Limb (tissue), 2 donors: ENCODE results near the gene DOCK7.
"Not testable (repeated sequence)": the region's sequence is repeated elsewhere in the genome, so short reads cannot be mapped to it uniquely, and the experiment has no call there.

ENCODE experiments used
- DNase-seq, 2 donors: peaks; one replicate each; pipeline ENCODE4 v3.0.0-alpha.2; 2016; ENCODE audit errors: extremely low spot score in 2 of 2

Gene DOCK7

DNA sequence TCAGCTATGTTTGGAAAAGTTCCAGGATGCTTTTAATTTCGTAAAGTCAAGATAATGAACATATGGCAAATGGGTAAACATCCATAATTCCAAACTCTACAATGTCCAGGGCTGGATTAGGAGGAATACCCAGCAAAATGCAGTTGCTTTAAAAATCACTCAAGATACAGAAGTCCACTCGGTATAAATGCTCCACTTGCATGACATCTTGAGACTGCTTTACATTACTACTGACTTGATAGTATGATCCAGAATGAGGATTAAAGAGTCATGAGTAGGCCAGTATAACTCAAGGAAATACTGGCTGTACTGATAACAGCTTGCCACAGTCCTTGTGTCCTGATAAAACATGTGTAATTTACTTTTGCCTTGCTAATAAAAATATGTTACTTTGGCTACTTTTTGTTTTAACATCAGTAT is 149.1 kb downstream of the DOCK7 start:
- DNase-seq: no peak

DNA sequence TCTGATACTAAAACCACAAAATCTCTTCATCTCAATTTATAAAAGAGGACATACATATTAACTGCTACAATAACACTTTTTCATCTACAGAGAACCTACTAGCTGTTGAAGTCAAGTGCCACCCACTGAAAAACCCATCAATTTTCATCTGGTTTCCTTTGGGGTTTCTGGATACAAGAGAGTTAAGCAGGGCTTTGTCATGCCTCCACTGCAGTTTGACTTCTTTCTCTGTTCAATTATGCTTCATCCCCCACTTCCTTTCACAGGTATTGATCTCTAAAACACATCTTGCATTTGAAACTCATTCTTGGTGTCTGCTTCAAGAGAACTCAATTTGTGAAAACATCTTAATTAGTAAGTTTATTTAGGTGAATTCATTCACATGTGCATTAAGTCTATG is 151.3 kb downstream of the DOCK7 start:
- DNase-seq: no peak

DNA sequence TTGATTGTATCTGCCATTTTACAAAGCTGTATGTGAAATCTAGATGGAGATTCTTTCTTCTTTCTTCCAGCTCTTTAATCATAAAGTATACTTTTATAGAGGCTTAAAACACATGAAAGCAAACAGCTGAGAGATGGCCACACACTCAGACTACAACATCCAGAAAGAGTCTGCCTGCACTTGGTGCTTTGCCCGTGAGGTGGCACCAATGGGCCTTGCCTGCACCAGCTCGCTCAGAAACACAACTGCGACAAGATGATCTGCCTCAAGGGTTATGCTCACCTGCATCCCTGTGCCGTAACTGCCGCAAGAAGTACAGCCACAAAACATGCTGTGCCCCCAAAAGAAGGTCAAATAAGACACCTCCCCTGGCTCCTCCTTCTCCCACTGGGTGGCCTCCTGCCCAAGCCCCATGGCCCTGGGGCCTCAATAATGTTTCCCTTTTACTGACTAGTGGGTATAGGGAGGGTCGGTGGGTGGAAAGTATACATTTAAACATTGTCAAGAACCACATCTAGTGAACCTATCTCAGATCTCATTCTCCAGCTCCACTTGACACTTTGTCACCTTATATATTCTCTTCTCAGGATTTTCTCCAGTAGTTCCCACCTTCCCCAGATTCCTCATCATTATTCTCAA is 157.6 kb downstream of the DOCK7 start:
- DNase-seq: peak in 1 of 2 donors; percentile 66

DNA sequence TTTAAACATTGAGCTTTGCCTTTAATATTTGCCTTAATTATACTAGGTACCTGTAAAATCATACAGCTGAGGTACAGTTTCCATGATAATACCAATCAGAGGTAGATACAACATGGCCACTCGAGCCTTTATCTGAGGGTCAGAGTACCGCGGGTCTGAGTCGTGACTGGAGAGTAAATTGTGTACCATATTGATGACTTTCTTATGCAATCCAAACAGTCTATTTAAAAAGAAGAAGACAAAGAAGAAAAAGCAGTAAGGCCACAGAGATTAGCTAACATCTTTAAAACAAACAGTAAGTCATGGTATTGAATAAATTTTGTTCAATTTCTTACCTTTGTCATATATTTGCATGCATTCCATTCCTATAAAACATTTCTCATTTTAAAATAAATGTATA is 159.0 kb downstream of the DOCK7 start:
- DNase-seq: no peak

DNA sequence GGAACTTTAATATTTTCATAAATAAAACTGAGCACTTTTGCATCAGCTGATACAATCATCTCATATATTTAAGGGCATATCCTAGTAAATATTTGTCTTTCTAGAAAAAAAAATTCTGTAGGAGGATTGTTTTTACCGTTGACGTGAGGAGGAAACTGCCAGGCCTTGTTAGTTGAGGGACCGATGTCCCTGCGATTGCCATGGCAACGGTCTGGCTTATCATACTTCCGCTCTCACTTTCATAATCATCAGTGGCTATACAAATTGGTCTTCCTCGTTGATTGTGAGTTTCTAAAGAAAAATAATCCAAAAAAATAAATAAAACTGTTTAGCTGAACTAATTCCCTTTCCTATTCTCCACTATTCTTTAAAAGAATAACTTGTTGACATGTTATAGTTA is 160.2 kb downstream of the DOCK7 start:
- DNase-seq: no peak

DNA sequence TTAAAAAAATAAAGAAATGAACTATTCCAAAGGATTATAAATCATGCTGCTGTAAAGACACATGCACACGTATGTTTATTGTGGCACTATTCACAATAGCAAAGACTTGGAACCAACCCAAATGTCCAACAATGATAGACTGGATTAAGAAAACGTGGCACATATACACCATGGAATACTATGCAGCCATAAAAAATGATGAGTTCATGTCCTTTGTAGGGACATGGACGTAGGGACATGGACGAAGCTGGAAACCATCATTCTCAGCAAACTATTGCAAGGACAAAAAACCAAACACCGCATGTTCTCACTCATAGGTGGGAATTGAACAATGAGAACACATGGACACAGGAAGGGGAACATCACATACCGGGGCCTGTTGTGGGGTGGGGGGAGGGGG is 160.8 kb downstream of the DOCK7 start:
- DNase-seq: not testable (repeated sequence)

DNA sequence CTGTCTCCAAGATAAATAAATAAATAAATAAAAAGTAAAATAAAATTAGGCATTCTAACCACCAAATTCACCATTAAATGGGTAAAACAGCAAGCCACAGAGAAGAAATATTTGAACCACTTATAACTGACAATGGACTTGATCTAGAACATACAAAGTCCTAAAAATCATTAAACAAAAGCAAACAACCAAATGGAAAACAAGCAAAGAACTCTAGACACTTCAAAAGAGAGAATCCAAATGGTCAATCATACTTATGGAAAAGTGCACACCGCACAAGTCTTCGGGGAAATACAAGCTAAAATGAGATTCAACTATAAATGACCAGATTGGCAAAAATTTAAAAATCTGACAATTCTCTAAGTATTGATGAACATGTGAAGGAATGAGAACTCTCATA is 164.3 kb downstream of the DOCK7 start:
- DNase-seq: no peak

DNA sequence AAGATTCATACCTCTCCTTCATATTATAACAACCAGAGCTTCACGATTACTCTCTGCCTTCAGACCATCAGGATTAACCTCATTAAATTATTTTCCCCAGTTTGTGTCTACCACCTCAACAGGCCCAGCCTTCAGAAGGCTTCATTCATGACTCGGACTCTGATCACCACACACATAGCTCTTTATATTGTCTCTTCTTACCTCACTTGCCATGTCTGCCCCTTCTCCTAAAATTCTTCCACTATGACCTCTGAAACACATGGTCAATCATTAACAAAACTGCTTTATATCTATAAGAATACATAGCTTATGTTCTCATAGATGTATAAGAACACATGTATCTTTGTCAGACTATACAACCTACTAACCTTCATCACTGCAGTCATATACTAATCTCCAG is 171.6 kb downstream of the DOCK7 start:
- no peak for DNase-seq

DNA sequence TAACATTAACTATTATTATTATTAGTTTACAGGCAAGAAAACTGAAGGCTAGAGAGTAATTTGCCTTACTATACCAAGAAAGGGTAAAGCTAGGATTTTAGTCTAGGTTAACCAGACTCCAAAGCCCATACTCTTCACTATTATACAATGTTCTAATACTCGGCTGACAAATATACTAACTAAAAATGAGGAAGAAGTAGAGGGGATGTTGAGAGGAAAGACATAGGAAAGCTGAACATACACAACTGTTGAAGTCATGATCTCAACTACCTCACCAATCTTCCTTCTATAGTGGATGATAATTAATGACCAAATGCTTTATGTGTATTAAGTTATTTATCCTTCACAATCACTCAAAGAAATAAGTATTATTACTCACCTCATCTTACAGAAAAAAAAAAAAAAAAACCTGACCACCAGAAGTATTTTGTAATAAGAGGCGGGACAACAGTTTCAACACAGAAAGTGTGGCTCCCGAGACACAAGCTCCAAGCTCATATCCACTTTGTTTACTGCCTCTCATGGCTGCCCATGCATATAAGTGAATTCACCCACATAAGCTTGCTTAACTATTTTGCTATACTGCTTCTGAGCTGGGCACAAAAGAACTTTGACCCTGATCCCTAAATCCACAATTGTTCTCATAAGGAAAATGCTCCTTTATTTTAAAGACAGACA is 173.3 kb downstream of the DOCK7 start:
- no peak for DNase-seq

DNA sequence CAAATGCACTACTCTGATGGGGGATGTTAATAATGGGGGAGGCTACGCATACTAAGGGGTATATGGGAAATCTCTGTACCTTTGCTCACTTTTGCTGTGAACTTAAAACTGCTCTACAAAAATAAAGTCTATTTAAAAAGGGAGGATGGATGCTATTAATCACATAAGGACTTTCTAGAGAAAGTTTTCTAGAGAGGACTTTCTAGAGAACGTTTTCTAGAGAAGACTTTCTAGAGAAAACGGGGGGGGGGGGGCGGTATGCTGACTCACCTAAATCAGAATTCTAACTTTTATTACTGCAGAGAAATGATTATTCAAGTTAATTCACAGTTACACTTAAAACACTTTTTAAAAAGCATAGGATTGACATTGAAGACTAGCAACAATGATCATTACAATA is 175.2 kb downstream of the DOCK7 start:
- no peak for DNase-seq

DNA sequence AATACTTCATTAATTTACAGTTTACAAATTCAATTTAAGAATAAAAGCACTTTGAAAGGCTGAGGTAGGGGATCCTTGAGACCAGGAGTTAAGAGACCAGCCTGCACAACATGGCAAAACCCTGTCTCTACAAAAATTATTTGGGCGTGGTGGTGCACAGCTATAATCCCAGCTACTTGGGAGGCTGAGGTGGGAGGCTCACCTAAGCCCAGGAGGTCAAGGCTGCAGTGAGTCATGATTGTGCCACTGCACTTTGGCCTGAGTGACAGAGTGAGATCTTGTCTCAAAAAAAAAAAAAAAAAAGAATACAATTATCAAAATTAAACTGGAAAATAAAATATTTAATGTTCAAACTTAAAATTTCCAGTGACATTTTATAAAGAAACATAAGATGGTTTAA is 179.2 kb downstream of the DOCK7 start:
- no peak for DNase-seq

DNA sequence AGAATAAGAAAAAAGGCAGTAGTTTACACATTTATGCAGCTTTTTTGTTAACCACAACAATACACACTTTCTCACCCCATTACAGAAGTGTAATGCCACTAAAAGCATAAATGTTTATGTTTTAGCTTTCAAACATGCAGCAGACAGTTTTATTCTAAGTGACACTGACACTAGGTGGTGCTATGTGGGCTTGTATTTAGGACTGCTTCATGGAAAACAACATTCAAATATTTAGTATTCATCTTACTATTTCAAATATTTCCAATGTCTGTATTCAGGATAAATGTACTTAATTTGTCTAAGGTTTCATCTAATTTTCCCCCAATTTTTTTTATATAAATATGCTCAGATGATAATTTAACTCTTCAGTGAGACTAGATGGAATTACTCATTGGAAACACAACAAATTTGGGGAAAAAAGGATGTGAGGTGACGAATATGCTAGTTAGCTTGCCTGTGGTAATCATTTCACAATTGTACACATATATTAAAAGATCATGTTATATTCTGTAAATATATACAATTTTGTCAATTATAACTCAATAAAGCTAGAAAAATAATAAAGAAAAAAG is 179.9 kb downstream of the DOCK7 start:
- DNase-seq: peak in 1 of 2 donors; percentile 59

DNA sequence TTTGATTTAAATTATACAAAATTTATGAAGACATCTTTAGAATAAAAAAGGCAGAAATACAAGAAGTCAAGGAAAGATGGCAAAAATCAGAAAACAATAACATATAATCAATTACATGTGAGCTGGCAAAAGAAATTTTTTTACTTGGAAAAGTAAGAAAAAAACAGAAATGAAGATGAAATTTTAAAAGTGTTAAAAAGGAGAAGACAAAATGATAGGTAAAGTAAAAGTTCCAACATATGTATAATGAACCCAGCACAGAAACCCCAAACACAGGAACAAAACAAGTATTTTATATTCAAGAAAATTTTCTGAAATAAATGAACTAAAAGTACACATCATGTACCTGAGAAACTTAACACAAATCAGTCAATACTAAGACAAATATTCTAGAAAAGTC is 188.0 kb downstream of the DOCK7 start:
- DNase-seq: no peak

DNA sequence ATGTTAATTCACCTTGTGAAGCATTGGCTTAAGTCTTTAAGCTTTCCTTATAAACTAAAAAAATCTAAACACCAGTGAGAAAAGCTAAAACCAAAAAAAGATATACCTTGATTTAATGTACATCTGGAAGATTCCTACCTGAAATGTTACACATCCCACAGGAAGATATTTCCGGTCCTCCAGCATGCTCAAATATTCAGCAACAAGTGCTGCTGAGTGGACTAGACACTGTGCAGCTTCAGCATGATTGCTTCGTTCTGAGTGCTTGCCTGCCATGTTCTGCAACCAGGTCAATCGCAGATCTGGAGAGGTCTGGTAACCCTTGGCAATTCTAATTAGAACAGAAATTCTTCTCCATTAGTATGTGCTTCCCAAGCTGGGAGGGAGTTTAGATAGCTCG is 194.0 kb downstream of the DOCK7 start:
- DNase-seq: no peak

DNA sequence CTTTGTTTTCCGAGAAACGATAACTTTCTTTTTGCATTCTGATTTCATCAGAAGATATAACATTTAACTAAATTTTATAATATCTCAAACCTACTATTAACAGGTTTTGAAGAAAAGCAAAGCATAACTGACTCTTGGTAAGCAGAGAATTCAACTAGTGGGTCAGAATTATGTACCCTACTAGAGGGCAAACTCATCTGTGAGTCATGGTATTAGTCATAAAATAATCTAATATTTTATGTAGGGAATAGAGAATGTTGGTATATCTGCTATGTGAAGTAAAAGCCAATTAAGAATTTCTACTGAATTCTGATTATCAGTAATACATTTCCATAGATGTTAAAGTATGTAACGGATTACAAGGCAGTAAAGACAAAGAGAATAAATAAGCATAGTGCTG is 194.5 kb downstream of the DOCK7 start:
- DNase-seq: no peak

DNA sequence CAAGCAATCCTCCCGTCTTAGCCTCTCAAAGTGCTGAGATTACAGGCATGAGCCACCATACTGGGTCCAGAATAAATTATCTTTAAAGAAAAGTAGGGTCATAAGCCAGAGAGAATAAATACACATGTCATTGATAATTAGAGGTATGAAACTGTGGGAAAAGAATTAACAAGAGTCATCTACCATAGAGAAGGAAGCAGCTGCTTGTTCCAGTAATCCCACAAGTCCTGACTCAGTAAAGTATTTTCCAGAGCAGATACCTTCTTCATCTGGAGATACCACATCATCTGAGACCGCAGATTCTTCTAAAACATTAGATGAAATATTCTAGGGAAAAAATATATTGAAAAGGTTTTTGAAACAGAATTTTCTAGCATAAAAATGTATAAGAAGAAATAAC is 195.7 kb downstream of the DOCK7 start:
- no peak for DNase-seq

DNA sequence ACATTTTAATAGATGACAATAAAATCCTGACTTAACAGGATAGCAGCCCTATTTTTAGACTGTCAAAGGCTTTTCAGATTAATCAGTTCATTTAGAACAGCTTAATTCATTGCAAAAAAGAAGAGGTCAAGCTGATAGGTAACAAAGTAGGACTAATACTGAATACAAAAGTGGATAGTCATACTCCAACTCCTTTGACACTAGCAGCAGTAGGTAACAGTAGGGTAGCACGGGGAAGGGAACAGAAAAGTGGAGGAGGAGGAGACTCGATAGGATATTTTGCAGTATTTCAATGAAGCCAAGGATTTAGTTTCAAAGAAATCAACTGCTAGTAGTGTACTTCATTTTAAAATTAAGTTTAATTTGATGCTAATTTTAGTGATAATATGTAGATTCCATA is 200.2 kb downstream of the DOCK7 start:
- no peak for DNase-seq

DNA sequence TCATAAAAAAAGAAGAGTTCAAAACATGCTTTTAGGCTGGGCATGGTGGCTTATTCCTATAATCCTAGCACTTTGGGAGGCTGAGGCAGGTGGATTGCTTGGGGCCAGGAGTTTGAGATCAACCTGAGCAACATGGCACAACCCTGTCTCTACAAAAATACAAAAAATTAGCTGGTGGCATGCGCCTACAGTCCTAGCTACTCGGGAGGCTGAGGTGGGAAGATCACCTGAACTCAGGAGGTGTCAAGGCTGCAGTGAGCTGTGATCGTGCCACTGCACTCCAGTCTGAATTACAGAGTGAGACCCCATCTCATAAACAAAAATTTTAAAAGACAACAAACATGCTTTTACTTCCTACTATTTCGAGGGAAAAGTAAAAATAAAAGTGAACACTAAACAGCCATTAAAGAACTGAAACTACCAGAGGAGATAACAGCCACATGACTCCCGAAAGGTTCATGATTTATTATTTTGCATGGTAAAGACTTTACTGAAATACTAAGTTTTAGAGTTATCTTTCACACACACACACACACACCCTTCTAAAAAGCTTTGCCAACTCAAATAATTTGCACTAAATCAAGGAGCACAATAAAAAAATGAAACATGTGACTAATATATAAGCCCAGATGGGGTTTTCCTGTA is 203.2 kb downstream of the DOCK7 start:
- DNase-seq: no peak

DNA sequence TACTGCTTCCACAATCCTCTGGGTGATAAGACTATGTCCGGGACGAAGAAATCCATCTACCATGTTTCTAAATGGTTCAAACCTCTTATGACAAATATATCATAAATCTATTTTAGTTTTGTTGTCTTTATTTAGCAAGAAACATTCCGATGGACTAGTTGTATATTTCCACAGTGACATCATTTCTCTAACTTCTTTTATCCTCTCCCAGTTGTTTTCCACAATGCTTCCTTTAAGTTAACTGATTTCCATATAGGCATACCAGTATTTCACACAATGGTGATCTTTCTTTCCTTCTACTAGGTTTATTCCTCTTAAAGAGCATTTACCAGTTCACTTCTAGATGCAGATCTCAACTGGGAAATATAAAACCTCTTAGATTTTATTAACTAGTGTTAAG is 206.5 kb downstream of the DOCK7 start:
- DNase-seq: no peak

DNA sequence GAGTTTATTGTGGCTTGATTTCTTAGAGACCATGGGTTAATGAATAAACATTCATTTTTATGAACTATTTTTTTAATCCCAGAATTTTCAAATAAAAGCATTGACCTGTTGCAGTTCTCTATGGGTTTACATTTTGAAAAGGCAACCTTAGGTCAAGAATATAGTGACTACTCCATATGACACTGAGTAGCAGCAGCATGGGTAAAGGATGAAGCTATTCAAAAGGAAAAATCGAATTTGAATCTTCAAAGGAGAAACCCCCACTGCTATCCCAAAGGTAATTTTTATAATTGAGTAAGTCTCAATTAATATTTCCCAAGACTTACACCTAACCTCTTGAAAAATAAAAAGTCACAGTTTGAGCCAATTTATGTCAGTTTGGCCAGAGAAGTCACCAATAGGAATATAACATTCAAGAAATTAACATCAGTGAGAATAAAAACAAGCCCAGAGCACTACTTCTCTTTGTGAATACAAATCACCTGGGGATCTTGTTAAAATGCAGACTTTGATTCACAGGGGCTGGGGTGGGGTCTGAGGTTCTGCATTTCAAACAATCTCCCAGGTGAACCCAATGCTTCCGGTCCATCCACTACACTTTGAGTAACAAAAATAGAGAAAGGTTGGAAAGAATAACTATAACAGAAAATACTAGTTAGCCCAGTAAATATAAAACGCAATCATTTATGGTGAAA is 211.5 kb downstream of the DOCK7 start:
- no peak for DNase-seq

DNA sequence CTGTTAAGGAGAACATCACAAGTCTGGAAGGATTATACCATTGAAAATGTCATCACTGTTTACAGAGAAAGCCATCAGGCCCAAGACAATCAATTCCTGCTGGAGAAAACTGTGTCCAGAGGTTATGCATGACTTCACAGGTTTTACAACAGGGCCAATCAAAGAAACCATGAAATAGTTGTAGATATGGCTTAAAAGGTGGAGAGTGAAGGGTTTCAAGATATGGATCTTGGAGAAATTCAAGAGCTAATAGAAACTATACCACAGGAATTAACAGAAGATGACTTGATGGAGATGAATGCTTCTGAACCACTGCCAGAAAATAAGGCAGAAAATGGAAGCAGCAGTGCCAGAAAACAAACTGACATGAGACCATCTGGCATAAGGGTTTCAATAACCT is 221.1 kb downstream of the DOCK7 start:
- DNase-seq: no peak

DNA sequence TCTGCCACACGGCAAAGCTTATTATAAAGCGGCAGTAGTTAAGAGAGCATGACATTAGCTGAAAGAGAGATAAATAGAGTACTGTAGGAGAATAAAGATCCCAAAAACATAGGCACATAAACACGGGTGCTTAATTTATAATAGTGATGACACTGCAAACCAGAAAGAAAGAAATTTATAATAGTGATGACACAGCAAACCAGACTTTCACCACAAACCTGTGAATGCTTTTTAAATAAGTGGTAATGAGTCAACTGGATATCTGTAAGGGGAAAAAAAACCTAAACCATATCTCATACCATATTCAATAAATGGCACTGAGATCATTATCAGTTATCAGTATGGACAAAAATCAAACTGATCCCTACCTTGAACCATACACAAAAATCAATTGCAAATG is 225.8 kb downstream of the DOCK7 start:
- DNase-seq: no peak
